ENCODE data around the gene SRBD1.

Gene SRBD1

DNA sequence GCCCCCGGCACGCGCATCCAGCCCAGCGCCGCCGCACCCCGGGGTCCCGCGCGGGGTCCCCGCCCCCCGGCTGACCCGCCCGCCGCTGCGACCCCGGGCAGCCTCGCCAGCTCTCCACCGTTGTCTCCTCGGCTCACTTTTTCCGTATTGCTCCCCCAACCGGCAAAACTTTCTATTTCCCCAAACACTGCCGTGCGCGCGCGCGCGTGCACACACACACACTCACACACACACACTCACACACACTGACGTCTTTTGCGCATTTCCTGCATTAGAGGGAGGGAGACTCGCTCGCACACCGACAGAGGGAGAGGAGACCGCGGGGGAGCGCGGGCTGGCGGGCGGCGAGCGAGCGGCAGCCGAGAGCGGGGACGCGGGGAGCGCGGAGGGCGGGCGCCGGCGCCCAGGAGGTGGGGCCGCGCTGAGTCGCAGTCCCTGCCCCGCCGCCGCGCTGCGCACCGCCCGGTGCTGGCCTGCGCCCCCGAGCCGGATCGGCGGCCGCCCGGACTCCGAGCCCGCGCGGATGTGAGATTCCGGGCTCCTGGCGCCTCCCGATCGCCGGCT is 39.9 kb upstream of the SRBD1 start:
- peak overlapping the region; percentile 93 for H3K4me3 ChIP-seq (ENCODE audit: control insufficient read depth, low read depth, low read length)
- TF ChIP-seq, protein P1, sequence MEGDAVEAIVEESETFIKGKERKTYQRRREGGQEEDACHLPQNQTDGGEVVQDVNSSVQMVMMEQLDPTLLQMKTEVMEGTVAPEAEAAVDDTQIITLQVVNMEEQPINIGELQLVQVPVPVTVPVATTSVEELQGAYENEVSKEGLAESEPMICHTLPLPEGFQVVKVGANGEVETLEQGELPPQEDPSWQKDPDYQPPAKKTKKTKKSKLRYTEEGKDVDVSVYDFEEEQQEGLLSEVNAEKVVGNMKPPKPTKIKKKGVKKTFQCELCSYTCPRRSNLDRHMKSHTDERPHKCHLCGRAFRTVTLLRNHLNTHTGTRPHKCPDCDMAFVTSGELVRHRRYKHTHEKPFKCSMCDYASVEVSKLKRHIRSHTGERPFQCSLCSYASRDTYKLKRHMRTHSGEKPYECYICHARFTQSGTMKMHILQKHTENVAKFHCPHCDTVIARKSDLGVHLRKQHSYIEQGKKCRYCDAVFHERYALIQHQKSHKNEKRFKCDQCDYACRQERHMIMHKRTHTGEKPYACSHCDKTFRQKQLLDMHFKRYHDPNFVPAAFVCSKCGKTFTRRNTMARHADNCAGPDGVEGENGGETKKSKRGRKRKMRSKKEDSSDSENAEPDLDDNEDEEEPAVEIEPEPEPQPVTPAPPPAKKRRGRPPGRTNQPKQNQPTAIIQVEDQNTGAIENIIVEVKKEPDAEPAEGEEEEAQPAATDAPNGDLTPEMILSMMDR (IDR thresholded peaks at IDR 0.05; ENCODE audit: control insufficient read depth, insufficient read depth, low read depth, low read length, missing control alignments) = peak; percentile 46
- peak; percentile 95 for DNase-seq (ENCODE audit: low read depth)

DNA sequence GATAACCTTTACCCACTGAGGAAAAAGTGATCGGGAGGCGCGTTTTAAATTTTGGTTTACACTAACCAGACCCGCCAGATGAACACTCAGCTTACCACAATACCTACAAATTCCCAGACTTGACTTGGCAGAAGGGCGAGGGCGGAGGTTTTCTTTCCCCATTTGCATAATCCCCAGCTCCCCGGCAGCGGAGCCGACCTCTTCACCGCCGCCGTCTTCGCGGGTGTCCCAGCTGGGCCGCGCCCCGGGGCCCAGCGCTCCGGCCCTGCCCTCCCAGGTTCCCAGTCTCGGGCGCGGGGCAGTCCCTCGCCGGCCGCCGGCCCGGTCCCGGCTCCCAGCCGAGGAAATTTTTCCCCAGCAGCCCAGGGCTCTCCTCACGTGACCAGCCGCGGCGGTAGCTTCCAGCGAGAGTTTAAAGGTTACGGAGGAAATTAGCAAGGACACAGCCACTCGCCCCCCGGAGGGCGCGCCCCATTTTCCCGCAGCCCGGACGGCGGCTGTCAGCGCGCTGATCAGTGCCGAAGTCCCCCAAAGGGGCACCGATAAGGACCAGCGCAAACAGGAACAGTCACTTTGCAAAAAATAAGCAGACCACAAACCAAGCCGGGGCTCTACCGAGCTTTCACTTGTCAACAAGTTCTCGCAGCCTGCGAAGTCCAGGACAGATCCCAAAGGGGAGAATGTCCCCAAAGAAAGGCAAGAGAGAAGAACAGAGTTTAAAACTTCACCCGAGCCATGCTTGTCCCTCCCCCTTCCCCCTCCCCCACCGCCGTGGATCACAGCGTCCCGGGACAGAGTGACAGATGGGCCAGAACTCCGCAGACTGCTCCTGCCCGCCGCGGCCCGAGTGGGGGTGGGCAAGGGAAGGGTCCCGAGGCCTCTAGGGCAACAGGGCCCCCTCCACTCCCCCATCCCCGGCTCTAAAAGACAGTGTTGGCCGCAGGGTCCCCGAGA is 39.1 kb upstream of the SRBD1 start:
- DNase-seq (ENCODE audit: low read depth) = no peak

DNA sequence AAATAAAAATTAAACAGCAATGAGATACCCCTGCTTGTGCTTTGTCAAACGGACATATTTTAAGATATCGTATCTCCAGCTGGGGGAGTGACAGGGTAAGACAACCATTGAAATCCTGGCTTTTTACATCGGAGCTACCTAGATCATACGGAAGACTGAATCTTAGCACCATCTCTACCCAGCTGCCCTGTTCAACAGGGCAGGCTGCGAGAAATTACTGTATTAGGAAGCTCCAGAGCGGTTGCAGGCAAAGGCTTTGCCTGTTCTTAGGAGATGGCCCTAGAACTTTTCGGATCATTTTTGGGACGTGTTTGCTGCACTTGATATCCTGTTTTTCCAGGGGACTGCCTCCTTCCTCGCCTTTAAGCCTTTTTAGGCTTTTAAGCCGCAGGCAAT is 38.4 kb upstream of the SRBD1 start:
- TF ChIP-seq, protein P1 (IDR thresholded peaks at IDR 0.05; ENCODE audit: control insufficient read depth, insufficient read depth, low read depth, low read length, missing control alignments) = no peak
- peak overlapping the region; percentile 86 for H3K4me3 ChIP-seq (ENCODE audit: control insufficient read depth, low read depth, low read length)
- DNase-seq (ENCODE audit: low read depth) = no peak

More for the DNA sequence above, 39.1 kb upstream of the SRBD1 start:
- TF ChIP-seq, protein P1 (IDR thresholded peaks at IDR 0.05; ENCODE audit: control insufficient read depth, insufficient read depth, low read depth, low read length, missing control alignments) = no peak
- H3K4me3 ChIP-seq (ENCODE audit: control insufficient read depth, low read depth, low read length) = peak overlapping the region; percentile 86

DNA sequence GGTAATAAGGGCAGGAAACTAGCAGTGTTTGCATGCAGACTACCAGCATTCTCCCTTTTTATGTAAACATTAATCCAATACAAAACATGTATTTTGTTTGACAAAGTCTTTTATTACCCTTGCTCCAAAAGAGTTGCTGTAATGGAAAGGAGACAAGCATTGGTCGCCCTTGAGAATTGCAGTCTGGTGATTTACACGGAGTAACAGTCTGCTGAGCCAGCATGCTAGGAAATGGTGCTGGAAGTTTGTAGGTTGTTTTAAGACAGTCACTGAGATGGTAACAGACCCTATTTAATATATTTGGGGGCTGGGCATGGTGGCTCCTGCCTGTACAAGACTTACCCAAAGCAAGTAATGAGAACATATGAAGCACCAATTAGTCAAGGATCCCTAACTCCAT is 37.6 kb upstream of the SRBD1 start:
- no peak overlapping the region for H3K4me3 ChIP-seq (ENCODE audit: control insufficient read depth, low read depth, low read length)
- TF ChIP-seq, protein P1 (IDR thresholded peaks at IDR 0.05; ENCODE audit: control insufficient read depth, insufficient read depth, low read depth, low read length, missing control alignments) = no peak
- DNase-seq (ENCODE audit: low read depth) = no peak

DNA sequence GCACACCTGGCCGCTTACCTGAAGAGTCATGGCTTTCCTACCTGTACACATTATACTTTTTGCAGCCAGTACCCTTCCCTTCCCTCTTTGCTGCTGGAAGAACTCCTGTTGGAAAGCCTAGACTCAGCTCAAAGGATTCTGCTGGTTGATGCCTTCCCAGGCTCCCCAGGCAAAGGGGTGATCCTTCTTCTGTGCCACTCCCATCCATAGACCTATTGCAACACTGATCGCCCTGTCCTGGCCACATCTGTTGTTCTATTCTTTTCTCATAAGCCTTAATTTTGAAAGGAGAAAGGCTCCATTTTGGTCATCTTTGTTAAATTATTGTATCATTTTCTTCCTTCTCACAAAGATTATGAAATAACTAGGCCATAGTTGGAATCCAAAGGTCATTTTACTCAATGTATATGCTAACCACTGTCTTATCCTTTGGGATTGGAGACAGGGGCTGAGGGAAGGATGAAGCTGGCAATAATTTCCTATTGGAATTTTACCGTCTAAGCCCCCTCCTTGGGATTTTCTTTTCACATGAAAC is 37.0 kb upstream of the SRBD1 start:
- no peak for DNase-seq (ENCODE audit: low read depth)
- TF ChIP-seq, protein P1 (IDR thresholded peaks at IDR 0.05; ENCODE audit: control insufficient read depth, insufficient read depth, low read depth, low read length, missing control alignments) = no peak
- no peak overlapping the region for H3K4me3 ChIP-seq (ENCODE audit: control insufficient read depth, low read depth, low read length)

DNA sequence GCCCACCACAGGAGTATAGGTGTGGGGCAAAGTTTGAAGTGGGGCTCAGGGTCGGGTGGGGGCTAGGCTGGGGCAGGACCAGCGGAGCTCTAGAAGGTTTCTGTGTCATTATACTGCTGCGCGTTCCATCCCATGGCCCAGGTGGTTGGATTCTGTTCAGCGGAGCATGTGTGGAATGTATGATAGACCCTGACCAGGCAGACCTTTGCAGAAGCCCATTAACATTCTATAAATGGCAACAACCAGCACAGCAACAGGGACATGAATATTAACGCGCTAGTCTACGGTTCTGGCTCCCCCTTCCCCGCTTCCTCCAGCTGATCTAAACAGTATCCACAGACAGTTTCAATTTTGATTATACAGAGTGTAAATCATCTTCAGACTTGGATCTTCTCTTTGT is 36.3 kb upstream of the SRBD1 start:
- H3K4me3 ChIP-seq (ENCODE audit: control insufficient read depth, low read depth, low read length) = no peak overlapping the region

More for the DNA sequence above, 36.3 kb upstream of the SRBD1 start:
- TF ChIP-seq, protein P1 (IDR thresholded peaks at IDR 0.05; ENCODE audit: control insufficient read depth, insufficient read depth, low read depth, low read length, missing control alignments) = no peak
- DNase-seq (ENCODE audit: low read depth) = no peak

All from AG09309 (cell line).